GM19035 (cell line): Measurements from ENCODE around the gene AP1G2.
"Not testable (repeated sequence)": the region's sequence is repeated elsewhere in the genome, so short reads cannot be mapped to it uniquely, and the experiment has no call there.

Experiments
- ATAC-seq: cut with Tn5 transposase; IDR thresholded peaks from one replicate; pipeline ENCODE4 v1.9.1; 2021; ENCODE audit not compliant: unreplicated experiment

Gene AP1G2

GRCh38 chr14:23600322-23600707 lies 32.7 kb upstream of the AP1G2 start:
- ATAC-seq = no peak

GRCh38 chr14:23594191-23594590 lies 26.6 kb upstream of the AP1G2 start:
- not testable (repeated sequence) for ATAC-seq

- ATAC-seq = no peak
These were observed 22.6 kb upstream of the AP1G2 start for GRCh38 chr14:23590198-23590597.

- ATAC-seq = no peak
These were observed 22.0 kb upstream of the AP1G2 start for GRCh38 chr14:23589606-23590005.

- ATAC-seq = peak; percentile 99
These were observed 21.4 kb upstream of the AP1G2 start for GRCh38 chr14:23588884-23589598.

GRCh38 chr14:23584527-23585203 lies 17.1 kb upstream of the AP1G2 start:
- not testable (repeated sequence) for ATAC-seq

GRCh38 chr14:23583761-23584526 lies 16.4 kb upstream of the AP1G2 start:
- ATAC-seq = not testable (repeated sequence)

GRCh38 chr14:23582906-23583760 lies 15.5 kb upstream of the AP1G2 start:
- ATAC-seq = no peak

- no peak for ATAC-seq
These were observed 13.3 kb upstream of the AP1G2 start for GRCh38 chr14:23580948-23581281.

- ATAC-seq = no peak
These were observed 12.7 kb upstream of the AP1G2 start for GRCh38 chr14:23580152-23580926.

- ATAC-seq = no peak
These were observed 12.1 kb upstream of the AP1G2 start for GRCh38 chr14:23579739-23580138.

- no peak for ATAC-seq
These were observed 11.7 kb upstream of the AP1G2 start for GRCh38 chr14:23579311-23579630.

GRCh38 chr14:23578560-23579310 lies 11.1 kb upstream of the AP1G2 start, which contains the start of gene JPH4:
JPH4 (minus strand) TSS chr14:23578790; CDS start chr14:23577453, 1,337 bp downstream.
- no peak for ATAC-seq

GRCh38 chr14:23577710-23578392 lies 10.3 kb upstream of the AP1G2 start:
- ATAC-seq = no peak

- ATAC-seq = no peak
These were observed 9.6 kb upstream of the AP1G2 start for GRCh38 chr14:23577004-23577681.

- ATAC-seq = no peak
These were observed 5.9 kb upstream of the AP1G2 start for GRCh38 chr14:23573384-23574015.

- ATAC-seq = no peak
These were observed 5.2 kb upstream of the AP1G2 start for GRCh38 chr14:23572836-23573235.

- no peak for ATAC-seq
These were observed 4.9 kb upstream of the AP1G2 start for GRCh38 chr14:23572524-23572828.
